OCI-LY1 (cell line): ENCODE data around the gene SLIT3.

Source experiments
- H2AFZ ChIP-seq: fragments of 200-600 bp; sonication (generic), shearing (Covaris generic); 2 replicates; pipeline ENCODE4 v1.6.0; 2014; ENCODE audit warnings: antibody characterized with exemption, mild to moderate bottlenecking, low read length
- H3F3A ChIP-seq: fragments of 200-600 bp; sonication (generic), shearing (Covaris generic); 2 replicates; pipeline ENCODE4 v1.6.0; 2014; ENCODE audit warnings: mild to moderate bottlenecking, antibody characterized with exemption, low read length, moderate library complexity; ENCODE audit not compliant: insufficient read depth
- H3K27ac ChIP-seq: fragments of 200-600 bp; sonication (generic); 2 replicates; pipeline ENCODE4 v1.5.1; 2014; ENCODE audit warnings: low read length, mixed run types, mild to moderate bottlenecking, low read depth; ENCODE audit not compliant: poor library complexity, severe bottlenecking
- H3K27me3 ChIP-seq: fragments of 200-600 bp; sonication (generic); 2 replicates; pipeline ENCODE4 v1.6.0; 2014; ENCODE audit warnings: antibody characterized with exemption, mild to moderate bottlenecking, low read length, moderate library complexity; ENCODE audit not compliant: insufficient read depth
- H3K36me3 ChIP-seq: fragments of 200-600 bp; sonication (generic); 2 replicates; pipeline ENCODE4 v1.6.1; 2014; ENCODE audit warnings: mild to moderate bottlenecking, antibody characterized with exemption, low read length, moderate library complexity, mixed read lengths; ENCODE audit not compliant: insufficient read depth
- H3K4me1 ChIP-seq: fragments of 200-600 bp; sonication (generic); 2 replicates; pipeline ENCODE4 v1.5.1; 2014; ENCODE audit warnings: mild to moderate bottlenecking, low read length, moderate library complexity; ENCODE audit not compliant: insufficient read depth, severe bottlenecking
- H3K4me2 ChIP-seq: fragments of 200-600 bp; sonication (generic), shearing (Covaris generic); 2 replicates; pipeline ENCODE4 v1.6.1; 2014; ENCODE audit warnings: low read length
- H3K4me3 ChIP-seq: fragments of 200-600 bp; sonication (generic); 2 replicates; pipeline ENCODE4 v1.5.1; 2014; ENCODE audit warnings: low read length, low read depth, mild to moderate bottlenecking, mixed read lengths; ENCODE audit not compliant: poor library complexity, severe bottlenecking
- H3K79me2 ChIP-seq: fragments of 200-600 bp; shearing (Covaris generic); 2 replicates; pipeline ENCODE4 v1.6.1; 2016; ENCODE audit warnings: mixed run types, low read length, mixed read lengths; ENCODE audit not compliant: insufficient read depth
- H3K9ac ChIP-seq: fragments of 200-600 bp; sonication (generic), shearing (Covaris generic); 2 replicates; pipeline ENCODE4 v1.6.1; 2014; ENCODE audit warnings: mild to moderate bottlenecking, low read length, mixed read lengths
- H3K9me2 ChIP-seq: fragments of 200-600 bp; sonication (generic), shearing (Covaris generic); 2 replicates; pipeline ENCODE4 v1.6.1; 2014; ENCODE audit warnings: low read depth, mild to moderate bottlenecking, low read length, mixed read lengths
- H3K9me3 ChIP-seq: fragments of 200-600 bp; shearing (Covaris generic); 2 replicates; pipeline ENCODE4 v1.6.1; 2014; ENCODE audit warnings: low read length, mixed read lengths
- H4K20me1 ChIP-seq: fragments of 200-600 bp; sonication (generic), shearing (Covaris generic); 2 replicates; pipeline ENCODE4 v1.6.0; 2016; ENCODE audit warnings: mild to moderate bottlenecking, low read length; ENCODE audit not compliant: insufficient read depth
- EZH2 ChIP-seq: fragments of 200-600 bp; sonication (generic), shearing (Covaris generic); IDR thresholded peaks from 2 replicates; pipeline ENCODE4 v1.8.0; 2017; ENCODE audit warnings: borderline replicate concordance, mixed run types, mild to moderate bottlenecking, antibody characterized with exemption, low read length, moderate library complexity, mixed read lengths
- TF ChIP-seq, protein P1 (sequence below): fragments of 200-600 bp; sonication (generic), shearing (Covaris generic); IDR thresholded peaks from 2 replicates; pipeline ENCODE4 v1.5.1; 2017; ENCODE audit warnings: mild to moderate bottlenecking, antibody characterized with exemption, low read length, moderate library complexity, mixed read lengths

Gene SLIT3

DNA sequence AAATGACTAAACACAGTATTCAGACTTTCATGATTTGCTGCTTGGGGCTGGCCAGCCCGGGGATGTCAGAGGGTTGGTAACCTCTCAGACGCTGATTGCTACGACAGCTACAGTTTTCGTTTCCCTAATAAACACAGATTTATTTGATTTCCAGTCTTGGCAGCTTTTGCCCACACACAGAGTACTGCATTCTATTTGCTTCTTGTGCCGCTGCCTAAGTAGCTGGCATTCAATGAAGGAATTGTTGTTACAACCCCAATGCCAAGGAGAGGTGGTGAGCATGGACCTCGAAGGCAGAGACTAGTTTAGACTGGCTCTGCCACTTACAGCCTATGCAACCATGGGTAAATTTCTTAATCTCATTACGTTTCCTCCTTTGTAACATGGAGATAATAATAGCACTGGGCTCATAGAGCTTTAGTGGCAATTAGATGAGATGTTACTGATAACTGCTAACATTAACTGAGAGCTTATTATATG is 474.7 kb downstream of the SLIT3 start:
- Histone ChIP-seq H3K4me2 (no peak overlapping the region), H3K27me3 (0 out of 2 replicates have a peak, but pooled peaks cover 3% of the 10 kb centered on the region), H3K9me3 (no peaks in the 10 kb centered on the region), H3K9me2 (no peaks in the 10 kb centered on the region), H3K79me2 (no peaks in the 10 kb centered on the region), H3K4me3 (no peak overlapping the region), H3F3A (no peaks in the 10 kb centered on the region), H4K20me1 (no peaks in the 10 kb centered on the region), H3K4me1 (no peaks in the 10 kb centered on the region), H3K36me3 (no peaks in the 10 kb centered on the region), H3K9ac (no peak overlapping the region), H3K27ac (no peak overlapping the region), H2AFZ (no peak overlapping the region)
- TF ChIP-seq, protein P1, sequence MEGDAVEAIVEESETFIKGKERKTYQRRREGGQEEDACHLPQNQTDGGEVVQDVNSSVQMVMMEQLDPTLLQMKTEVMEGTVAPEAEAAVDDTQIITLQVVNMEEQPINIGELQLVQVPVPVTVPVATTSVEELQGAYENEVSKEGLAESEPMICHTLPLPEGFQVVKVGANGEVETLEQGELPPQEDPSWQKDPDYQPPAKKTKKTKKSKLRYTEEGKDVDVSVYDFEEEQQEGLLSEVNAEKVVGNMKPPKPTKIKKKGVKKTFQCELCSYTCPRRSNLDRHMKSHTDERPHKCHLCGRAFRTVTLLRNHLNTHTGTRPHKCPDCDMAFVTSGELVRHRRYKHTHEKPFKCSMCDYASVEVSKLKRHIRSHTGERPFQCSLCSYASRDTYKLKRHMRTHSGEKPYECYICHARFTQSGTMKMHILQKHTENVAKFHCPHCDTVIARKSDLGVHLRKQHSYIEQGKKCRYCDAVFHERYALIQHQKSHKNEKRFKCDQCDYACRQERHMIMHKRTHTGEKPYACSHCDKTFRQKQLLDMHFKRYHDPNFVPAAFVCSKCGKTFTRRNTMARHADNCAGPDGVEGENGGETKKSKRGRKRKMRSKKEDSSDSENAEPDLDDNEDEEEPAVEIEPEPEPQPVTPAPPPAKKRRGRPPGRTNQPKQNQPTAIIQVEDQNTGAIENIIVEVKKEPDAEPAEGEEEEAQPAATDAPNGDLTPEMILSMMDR = no peak
- TF ChIP-seq EZH2 = no peak

DNA sequence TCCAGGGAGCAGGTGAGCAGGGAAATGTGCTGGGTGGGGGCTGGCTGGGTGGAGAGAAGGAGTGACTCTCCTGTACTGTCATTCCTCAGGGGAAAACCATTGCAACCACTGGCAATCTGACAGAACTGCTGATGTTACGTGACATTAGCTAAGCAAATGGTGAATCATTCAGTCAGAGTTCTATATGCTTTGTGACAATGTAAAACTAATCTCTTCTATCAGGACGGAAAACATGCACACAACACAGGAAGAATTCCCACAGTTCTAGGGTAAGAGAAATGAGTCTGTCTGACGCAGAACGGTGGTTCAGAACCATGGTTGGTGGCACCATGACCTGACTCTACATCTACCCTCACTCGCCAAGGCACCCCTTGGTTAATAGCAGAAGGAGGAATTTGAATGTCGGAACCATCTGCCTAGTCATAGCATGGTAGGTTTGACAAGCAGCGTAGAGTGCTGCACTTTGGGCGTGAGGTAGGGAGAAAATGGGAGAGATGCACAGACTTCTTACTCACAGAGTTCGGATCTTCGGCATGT is 478.1 kb downstream of the SLIT3 start:
- Histone ChIP-seq H3F3A (no peaks in the 10 kb centered on the region), H3K36me3 (no peaks in the 10 kb centered on the region), H3K27ac (no peak overlapping the region), H2AFZ (no peak overlapping the region), H4K20me1 (no peaks in the 10 kb centered on the region), H3K4me3 (no peak overlapping the region), H3K4me2 (no peak overlapping the region), H3K9me2 (no peaks in the 10 kb centered on the region), H3K27me3 (peaks cover 3% of the 10 kb centered on the region; the same call in 1 of the 2 replicates), H3K79me2 (no peaks in the 10 kb centered on the region), H3K9me3 (no peaks in the 10 kb centered on the region), H3K9ac (no peak overlapping the region), H3K4me1 (no peaks in the 10 kb centered on the region)
- TF ChIP-seq, protein P1 = no peak
- TF ChIP-seq EZH2 = no peak

DNA sequence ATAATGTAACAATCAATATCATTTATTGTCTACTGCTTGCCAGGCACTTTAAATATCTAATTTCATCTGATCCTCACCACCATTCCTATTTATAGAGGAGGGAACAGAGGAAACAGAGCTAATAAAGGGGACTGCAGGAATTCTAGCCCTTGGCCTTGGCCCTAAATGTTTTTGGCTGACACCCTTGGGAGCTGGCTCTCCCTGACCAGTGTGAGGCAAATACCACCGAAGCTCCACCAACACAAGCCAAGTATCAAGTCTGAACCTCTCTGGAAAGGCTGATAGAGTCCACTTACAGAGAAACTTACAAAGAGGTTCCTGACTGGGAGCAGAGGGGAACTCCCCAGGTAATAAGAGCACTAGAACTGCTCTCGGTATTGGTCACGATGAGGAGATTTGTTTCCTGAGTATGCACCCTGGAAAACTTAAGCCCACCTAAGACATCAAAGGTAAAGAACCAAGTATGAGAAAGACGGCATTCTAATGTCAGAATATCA is 478.6 kb downstream of the SLIT3 start:
- no peak overlapping the region for H3K4me3 ChIP-seq
- peaks cover 3% of the 10 kb centered on the region; the same call in 1 of the 2 replicates for H3K27me3 ChIP-seq
- no peaks in the 10 kb centered on the region for H3K4me1 ChIP-seq

More for the DNA sequence above, 478.6 kb downstream of the SLIT3 start:
- no peak overlapping the region for H2AFZ ChIP-seq
- no peak overlapping the region for H3K27ac ChIP-seq
- no peak overlapping the region for H3K4me2 ChIP-seq
- no peaks in the 10 kb centered on the region for H3K9me2 ChIP-seq
- TF ChIP-seq, protein P1 = no peak
- TF ChIP-seq EZH2 = no peak
- no peak overlapping the region for H3K9ac ChIP-seq
- no peaks in the 10 kb centered on the region for H3K36me3 ChIP-seq
- no peaks in the 10 kb centered on the region for H4K20me1 ChIP-seq
- no peaks in the 10 kb centered on the region for H3K9me3 ChIP-seq
- H3K79me2 ChIP-seq = no peaks in the 10 kb centered on the region
- H3F3A ChIP-seq = no peaks in the 10 kb centered on the region
